ENCODE data around the gene JUNB.

The JUNB gene

GRCh38 chr19:12774588-12775555, 16.4 kb upstream of the JUNB start, which contains the start of gene HOOK2:
HOOK2 (minus strand) TSS chr19:12775552; CDS start chr19:12775449, 103 bp downstream.
- DNase-seq (ENCODE audit: low read depth, low spot score), result no peak

GRCh38 chr19:12777217-12778016, 13.9 kb upstream of the JUNB start:
- no peak for DNase-seq (ENCODE audit: low read depth, low spot score)

- DNase-seq (ENCODE audit: low read depth, low spot score), result no peak
These were observed 13.0 kb upstream of the JUNB start for GRCh38 chr19:12778017-12778904.

- DNase-seq (ENCODE audit: low read depth, low spot score), result no peak
These were observed 12.5 kb upstream of the JUNB start for GRCh38 chr19:12778905-12779161.

GRCh38 chr19:12779162-12779993, 11.9 kb upstream of the JUNB start:
- DNase-seq (ENCODE audit: low read depth, low spot score), result no peak

GRCh38 chr19:12782174-12782423, 9.2 kb upstream of the JUNB start:
- DNase-seq (ENCODE audit: low read depth, low spot score), result no peak

GRCh38 chr19:12782424-12783290, 8.6 kb upstream of the JUNB start:
- DNase-seq (ENCODE audit: low read depth, low spot score), result no peak

GRCh38 chr19:12783291-12783848, 7.9 kb upstream of the JUNB start:
- DNase-seq (ENCODE audit: low read depth, low spot score), result no peak

- DNase-seq (ENCODE audit: low read depth, low spot score), result no peak
These were observed 7.4 kb upstream of the JUNB start for GRCh38 chr19:12783849-12784393.

- DNase-seq (ENCODE audit: low read depth, low spot score), result no peak
These were observed 6.9 kb upstream of the JUNB start for GRCh38 chr19:12784394-12784870.

- DNase-seq (ENCODE audit: low read depth, low spot score), result no peak
These were observed 6.3 kb upstream of the JUNB start for GRCh38 chr19:12784871-12785430.

- no peak for DNase-seq (ENCODE audit: low read depth, low spot score)
These were observed 5.8 kb upstream of the JUNB start for GRCh38 chr19:12785431-12786031.

GRCh38 chr19:12786141-12786870, 5.0 kb upstream of the JUNB start:
- DNase-seq (ENCODE audit: low read depth, low spot score), result no peak

GRCh38 chr19:12786952-12787351, 4.3 kb upstream of the JUNB start:
- no peak for DNase-seq (ENCODE audit: low read depth, low spot score)

- DNase-seq (ENCODE audit: low read depth, low spot score), result no peak
These were observed 3.8 kb upstream of the JUNB start for GRCh38 chr19:12787458-12787857.

- DNase-seq (ENCODE audit: low read depth, low spot score), result no peak
These were observed 3.1 kb upstream of the JUNB start for GRCh38 chr19:12788042-12788681.

- no peak for DNase-seq (ENCODE audit: low read depth, low spot score)
These were observed 2.6 kb upstream of the JUNB start for GRCh38 chr19:12788682-12789097.
